ENCODE results near the gene LIMK1.

GRCh38 chr7:74048999-74049599 lies 34.5 kb upstream of the LIMK1 start:
- TF ChIP-seq CTCF (optimal IDR thresholded peaks at IDR 0.05 in 1 of 3, IDR thresholded peaks at IDR 0.05 in 1 of 3, conservative IDR thresholded peaks at IDR 0.05 in 1 of 3; ENCODE audit: extremely low read depth in 1 of 3, insufficient read depth in 2 of 3, low read length in 3 of 3) (no peak), EZH2 (IDR thresholded peaks at IDR 0.05; ENCODE audit: low read length) (no peak)
